HEK293 (cell line): ENCODE data around the gene TEPSIN.

Source experiments
- GLI2 ChIP-seq: fragments of 450-650 bp; formaldehyde crosslinking; IDR thresholded peaks from 2 replicates; pipeline ENCODE4; 2017; ENCODE audit warnings: missing biosample characterization, missing genetic modification characterization, low read depth, borderline replicate concordance
- KLF10 ChIP-seq: fragments of 450-650 bp; IDR thresholded peaks from 2 replicates; pipeline ENCODE4 v1.5.1; 2018; ENCODE audit warnings: missing biosample characterization, mild to moderate bottlenecking, missing genetic modification characterization
- KLF7 ChIP-seq: fragments of 450-650 bp; formaldehyde crosslinking; IDR thresholded peaks from 2 replicates; pipeline ENCODE4 v1.5.1; 2016; ENCODE audit warnings: missing biosample characterization, missing genetic modification characterization, borderline replicate concordance
- MZF1 ChIP-seq: fragments of 450-650 bp; formaldehyde crosslinking; IDR thresholded peaks from 2 replicates; pipeline ENCODE4 v1.5.1; 2017; ENCODE audit warnings: missing biosample characterization, missing genetic modification characterization, borderline replicate concordance
- REST ChIP-seq: fragments of 450-650 bp; formaldehyde crosslinking; IDR thresholded peaks from 2 replicates; pipeline ENCODE4 v1.5.1; 2016; ENCODE audit warnings: missing biosample characterization, missing genetic modification characterization
- ZBTB8A ChIP-seq: fragments of 450-650 bp; formaldehyde crosslinking; IDR thresholded peaks from 2 replicates; pipeline ENCODE4 v1.5.1; 2016; ENCODE audit warnings: missing biosample characterization, missing genetic modification characterization
- ZFP3 ChIP-seq: fragments of 450-650 bp; formaldehyde crosslinking; IDR thresholded peaks from 2 replicates; pipeline ENCODE4 v1.5.1; 2016; ENCODE audit warnings: low read depth, missing biosample characterization, missing genetic modification characterization
- ZNF184 ChIP-seq: fragments of 450-650 bp; IDR thresholded peaks from 2 replicates; pipeline ENCODE4 v1.5.1; 2018; ENCODE audit warnings: missing biosample characterization, mild to moderate bottlenecking, missing genetic modification characterization
- ZNF19 ChIP-seq: fragments of 450-650 bp; formaldehyde crosslinking; IDR thresholded peaks from 2 replicates; pipeline ENCODE4; 2016; ENCODE audit warnings: missing biosample characterization, missing genetic modification characterization, low read depth
- ZNF2 ChIP-seq: fragments of 450-650 bp; formaldehyde crosslinking; IDR thresholded peaks from 2 replicates; pipeline ENCODE4 v1.5.1; 2016; ENCODE audit warnings: missing biosample characterization, missing genetic modification characterization
- ZNF202 ChIP-seq: fragments of 450-650 bp; formaldehyde crosslinking; IDR thresholded peaks from 2 replicates; pipeline ENCODE4 v1.5.1; 2016; ENCODE audit warnings: missing biosample characterization, missing genetic modification characterization, borderline replicate concordance
- ZNF223 ChIP-seq: fragments of 450-650 bp; formaldehyde crosslinking; IDR thresholded peaks from 2 replicates; pipeline ENCODE4 v1.5.1; 2016; ENCODE audit warnings: missing biosample characterization, missing genetic modification characterization
- ZNF266 ChIP-seq: fragments of 450-650 bp; formaldehyde crosslinking; IDR thresholded peaks from 2 replicates; pipeline ENCODE4 v1.5.1; 2016; ENCODE audit warnings: missing biosample characterization, missing genetic modification characterization, low read depth
- ZNF302 ChIP-seq: fragments of 450-650 bp; formaldehyde crosslinking; IDR thresholded peaks from 2 replicates; pipeline ENCODE4 v1.5.1; 2016; ENCODE audit warnings: missing biosample characterization, missing genetic modification characterization, low read depth
- ZNF433 ChIP-seq: fragments of 450-650 bp; formaldehyde crosslinking; IDR thresholded peaks from 2 replicates; pipeline ENCODE4 v1.5.1; 2016; ENCODE audit warnings: missing biosample characterization, missing genetic modification characterization, low read depth
- ZNF518A ChIP-seq: fragments of 450-650 bp; formaldehyde crosslinking; conservative IDR thresholded peaks from 2 replicates; pipeline ENCODE4 v1.5.1; 2016; ENCODE audit warnings: low read depth, missing biosample characterization, missing genetic modification characterization
- ZNF600 ChIP-seq: fragments of 450-650 bp; formaldehyde crosslinking; IDR thresholded peaks from 2 replicates; pipeline ENCODE4 v1.5.1; 2016; ENCODE audit warnings: missing biosample characterization, missing genetic modification characterization
- ZNF664 ChIP-seq: fragments of 450-650 bp; formaldehyde crosslinking; IDR thresholded peaks from 2 replicates; pipeline ENCODE4 v1.5.1; 2016; ENCODE audit warnings: missing biosample characterization, missing genetic modification characterization
- ZNF670 ChIP-seq: fragments of 450-650 bp; formaldehyde crosslinking; IDR thresholded peaks from 2 replicates; pipeline ENCODE4 v1.5.1; 2016; ENCODE audit warnings: missing biosample characterization, missing genetic modification characterization, low read depth
- ZNF704 ChIP-seq: fragments of 450-650 bp; formaldehyde crosslinking; IDR thresholded peaks from 2 replicates; pipeline ENCODE4 v1.5.1; 2016; ENCODE audit warnings: missing biosample characterization, missing genetic modification characterization
- ZNF785 ChIP-seq: fragments of 450-650 bp; formaldehyde crosslinking; IDR thresholded peaks from 2 replicates; pipeline ENCODE4 v1.5.1; 2016; ENCODE audit warnings: missing biosample characterization, missing genetic modification characterization
- ZSCAN30 ChIP-seq: fragments of 450-650 bp; IDR thresholded peaks from 2 replicates; pipeline ENCODE4 v1.5.1; 2018; ENCODE audit warnings: missing biosample characterization, mild to moderate bottlenecking, missing genetic modification characterization, moderate library complexity
- TF ChIP-seq, protein P1 (sequence below): fragments of 450-650 bp; formaldehyde crosslinking; IDR thresholded peaks from 2 replicates; pipeline ENCODE4 v1.5.1; 2017; ENCODE audit warnings: missing biosample characterization, mild to moderate bottlenecking, missing genetic modification characterization, moderate library complexity
- TF ChIP-seq, protein P2 (sequence below): fragments of 450-650 bp; formaldehyde crosslinking; IDR thresholded peaks from 2 replicates; pipeline ENCODE4 v1.5.1; 2016; ENCODE audit warnings: missing biosample characterization, missing genetic modification characterization

TEPSIN gene

DNA sequence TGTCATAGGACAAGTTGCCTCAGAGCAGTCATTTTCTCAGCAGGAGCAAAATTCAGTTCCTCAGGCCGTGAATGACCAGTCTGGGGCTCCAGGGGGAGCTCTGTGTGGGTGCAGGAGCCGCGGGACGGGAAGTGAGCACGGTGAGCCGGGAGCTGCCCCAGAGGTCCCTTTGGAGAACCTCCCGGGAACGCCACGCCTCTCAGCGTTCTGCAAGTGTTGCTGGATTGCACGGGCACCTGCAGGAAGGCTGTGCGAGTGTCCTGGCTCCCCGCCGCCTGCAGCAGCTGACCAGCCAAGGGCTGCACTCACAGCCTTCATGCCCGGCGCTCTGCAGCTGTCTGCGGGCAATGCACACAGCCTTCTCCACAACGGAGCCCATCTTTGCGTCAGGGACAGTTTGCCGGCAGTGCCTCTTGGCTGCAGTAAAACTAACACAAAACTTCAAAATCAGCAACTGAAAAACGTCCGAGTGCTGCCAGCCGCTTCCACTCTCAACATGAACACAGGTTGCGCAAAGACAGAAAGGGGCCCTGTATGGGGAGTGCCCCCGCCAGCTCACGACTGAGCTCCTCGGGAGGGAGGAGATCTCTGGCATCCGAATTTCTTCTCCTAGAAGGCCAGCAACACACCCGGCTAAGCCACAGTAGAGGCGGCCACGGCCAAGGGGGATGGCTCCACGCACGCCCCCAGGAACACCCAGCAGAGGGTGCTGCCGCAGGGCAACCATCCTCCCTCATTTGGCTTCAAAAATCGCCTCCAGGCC lies 16.3 kb upstream of the TEPSIN start (continued):
- TF ChIP-seq, protein P1, sequence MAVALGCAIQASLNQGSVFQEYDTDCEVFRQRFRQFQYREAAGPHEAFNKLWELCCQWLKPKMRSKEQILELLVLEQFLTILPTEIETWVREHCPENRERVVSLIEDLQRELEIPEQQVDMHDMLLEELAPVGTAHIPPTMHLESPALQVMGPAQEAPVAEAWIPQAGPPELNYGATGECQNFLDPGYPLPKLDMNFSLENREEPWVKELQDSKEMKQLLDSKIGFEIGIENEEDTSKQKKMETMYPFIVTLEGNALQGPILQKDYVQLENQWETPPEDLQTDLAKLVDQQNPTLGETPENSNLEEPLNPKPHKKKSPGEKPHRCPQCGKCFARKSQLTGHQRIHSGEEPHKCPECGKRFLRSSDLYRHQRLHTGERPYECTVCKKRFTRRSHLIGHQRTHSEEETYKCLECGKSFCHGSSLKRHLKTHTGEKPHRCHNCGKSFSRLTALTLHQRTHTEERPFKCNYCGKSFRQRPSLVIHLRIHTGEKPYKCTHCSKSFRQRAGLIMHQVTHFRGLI (tag by site-specific recombination) = no peak
- TF ChIP-seq ZFP3 (tag by site-specific recombination) (no peak), ZNF670 (tag by site-specific recombination) (no peak), ZNF785 (no peak), ZNF704 (tag by site-specific recombination) (no peak), KLF10 (tag by site-specific recombination) (no peak), REST (tag by site-specific recombination) (no peak), ZNF600 (tag by site-specific recombination) (peak; percentile 94), MZF1 (no peak), ZNF19 (tag by site-specific recombination) (no peak), ZNF223 (tag by site-specific recombination) (no peak), ZNF202 (tag by site-specific recombination) (no peak), ZNF433 (no peak), ZNF302 (tag by site-specific recombination) (no peak), ZSCAN30 (tag by site-specific recombination) (no peak), ZNF266 (no peak), KLF7 (tag by site-specific recombination) (no peak), ZNF2 (tag by site-specific recombination) (no peak), ZNF664 (tag by site-specific recombination) (no peak), ZNF518A (no peak), ZBTB8A (tag by site-specific recombination) (peak; percentile 54), GLI2 (tag by site-specific recombination) (no peak), ZNF184 (tag by site-specific recombination) (no peak)
- TF ChIP-seq, protein P2, sequence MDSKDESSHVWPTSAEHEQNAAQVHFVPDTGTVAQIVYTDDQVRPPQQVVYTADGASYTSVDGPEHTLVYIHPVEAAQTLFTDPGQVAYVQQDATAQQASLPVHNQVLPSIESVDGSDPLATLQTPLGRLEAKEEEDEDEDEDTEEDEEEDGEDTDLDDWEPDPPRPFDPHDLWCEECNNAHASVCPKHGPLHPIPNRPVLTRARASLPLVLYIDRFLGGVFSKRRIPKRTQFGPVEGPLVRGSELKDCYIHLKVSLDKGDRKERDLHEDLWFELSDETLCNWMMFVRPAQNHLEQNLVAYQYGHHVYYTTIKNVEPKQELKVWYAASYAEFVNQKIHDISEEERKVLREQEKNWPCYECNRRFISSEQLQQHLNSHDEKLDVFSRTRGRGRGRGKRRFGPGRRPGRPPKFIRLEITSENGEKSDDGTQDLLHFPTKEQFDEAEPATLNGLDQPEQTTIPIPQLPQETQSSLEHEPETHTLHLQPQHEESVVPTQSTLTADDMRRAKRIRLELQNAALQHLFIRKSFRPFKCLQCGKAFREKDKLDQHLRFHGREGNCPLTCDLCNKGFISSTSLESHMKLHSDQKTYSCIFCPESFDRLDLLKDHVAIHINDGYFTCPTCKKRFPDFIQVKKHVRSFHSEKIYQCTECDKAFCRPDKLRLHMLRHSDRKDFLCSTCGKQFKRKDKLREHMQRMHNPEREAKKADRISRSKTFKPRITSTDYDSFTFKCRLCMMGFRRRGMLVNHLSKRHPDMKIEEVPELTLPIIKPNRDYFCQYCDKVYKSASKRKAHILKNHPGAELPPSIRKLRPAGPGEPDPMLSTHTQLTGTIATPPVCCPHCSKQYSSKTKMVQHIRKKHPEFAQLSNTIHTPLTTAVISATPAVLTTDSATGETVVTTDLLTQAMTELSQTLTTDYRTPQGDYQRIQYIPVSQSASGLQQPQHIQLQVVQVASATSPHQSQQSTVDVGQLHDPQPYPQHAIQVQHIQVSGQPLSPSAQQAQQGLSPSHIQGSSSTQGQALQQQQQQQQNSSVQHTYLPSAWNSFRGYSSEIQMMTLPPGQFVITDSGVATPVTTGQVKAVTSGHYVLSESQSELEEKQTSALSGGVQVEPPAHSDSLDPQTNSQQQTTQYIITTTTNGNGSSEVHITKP = no peak
